HepG2 (cell line): ENCODE results near the gene IL27RA. TPM values are rescaled to one million over a fixed set of nuclear protein-coding genes. Genes with fewer than 3 reads are reported as not detected.

Experiments used
- AGO1 ChIP-seq: fragments of 200-400 bp; formaldehyde crosslinking; IDR thresholded peaks from 2 replicates; pipeline ENCODE4 v1.6.1; 2017; ENCODE audit warnings: mild to moderate bottlenecking, low read depth, low read length, moderate library complexity; ENCODE audit not compliant: poor library complexity, severe bottlenecking
- BORCS8-MEF2B ChIP-seq: sonication (generic); formaldehyde crosslinking; IDR thresholded peaks from 2 replicates; pipeline ENCODE4 v1.8.0; 2022; ENCODE audit warnings: mild to moderate bottlenecking, missing genetic modification reagents
- DMAP1 ChIP-seq: IDR thresholded peaks from 2 replicates; pipeline ENCODE4 v1.6.1; 2016
- FOXJ3 ChIP-seq: sonication (generic); formaldehyde crosslinking; IDR thresholded peaks from 2 replicates; pipeline ENCODE4 v1.4.0; 2020; ENCODE audit warnings: missing genetic modification reagents, mild to moderate bottlenecking, borderline replicate concordance
- ISL2 ChIP-seq: sonication (generic); formaldehyde crosslinking; IDR thresholded peaks from 2 replicates; pipeline ENCODE4 v1.5.0; 2020; ENCODE audit warnings: missing genetic modification reagents
- KDM1A ChIP-seq: IDR thresholded peaks from 2 replicates; pipeline ENCODE4 v1.6.1; 2016; ENCODE audit warnings: missing compliant biosample characterization
- MYPOP ChIP-seq: sonication (generic); formaldehyde crosslinking; IDR thresholded peaks from 2 replicates; pipeline ENCODE4 v1.8.1; 2023; ENCODE audit warnings: mild to moderate bottlenecking, moderate library complexity, missing genetic modification reagents
- SOX13 ChIP-seq, 3 experiments: fragments of 450-650 bp in 1 of 3; sonication (generic) in 1 of 3; formaldehyde crosslinking in 1 of 3; IDR thresholded peaks in 2 of 3; conservative IDR thresholded peaks in 1 of 3; 2 replicates each; pipeline versions ENCODE4 v1.5.0 to v1.6.1; 2016 to 2020; ENCODE audit warnings: antibody characterized with exemption in 1 of 3, mild to moderate bottlenecking in 1 of 3, missing compliant biosample characterization in 1 of 3, missing genetic modification reagents in 1 of 3, moderate library complexity in 1 of 3
- SPEN ChIP-seq: sonication (generic); formaldehyde crosslinking; IDR thresholded peaks from 2 replicates; pipeline ENCODE4 v1.5.1; 2020; ENCODE audit warnings: low read depth, mild to moderate bottlenecking, missing genetic modification reagents
- SRSF1 ChIP-seq: fragments of 200-400 bp; formaldehyde crosslinking; optimal IDR thresholded peaks from 2 replicates; pipeline ENCODE3; 2017; ENCODE audit warnings: mild to moderate bottlenecking, low read depth, low read length, moderate library complexity
- STAT5B ChIP-seq: sonication (generic); formaldehyde crosslinking; IDR thresholded peaks from 2 replicates; pipeline ENCODE4 v1.4.0; 2020; ENCODE audit warnings: missing genetic modification reagents
- TAF15 ChIP-seq: fragments of 200-400 bp; formaldehyde crosslinking; IDR thresholded peaks from one replicate; pipeline ENCODE4 v1.6.1; 2018; ENCODE audit warnings: mild to moderate bottlenecking, low read depth, low read length; ENCODE audit not compliant: poor library complexity, severe bottlenecking
- ZBTB1 ChIP-seq: sonication (generic); formaldehyde crosslinking; IDR thresholded peaks from 2 replicates; pipeline ENCODE4 v1.4.0; 2020; ENCODE audit warnings: missing genetic modification reagents, borderline replicate concordance
- ZC3H13 ChIP-seq: sonication (generic); formaldehyde crosslinking; IDR thresholded peaks from 2 replicates; pipeline ENCODE4 v1.8.1; 2023; ENCODE audit warnings: mild to moderate bottlenecking, missing genetic modification reagents, moderate library complexity
- ZNF235 ChIP-seq: sonication (generic); formaldehyde crosslinking; IDR thresholded peaks from 2 replicates; pipeline ENCODE4 v1.8.1; 2023; ENCODE audit warnings: mild to moderate bottlenecking, missing genetic modification reagents, borderline replicate concordance
- ZNF296 ChIP-seq: sonication (generic); formaldehyde crosslinking; conservative IDR thresholded peaks from 2 replicates; pipeline ENCODE4 v1.5.0; 2020; ENCODE audit warnings: mild to moderate bottlenecking, missing genetic modification reagents
- polyA plus RNA-seq, 8 experiments: library from polyadenylated mRNA; depleted of rRNA in 3 of 8; stranded (reverse) in 7 of 8; unstranded in 1 of 8; fragments of >200 nt; fragmentation: Illumina TruSeq in 4 of 8; extraction: Trizol in 4 of 8; gene quantifications; 2 replicates each; pipeline versions ENCODE4 v1.2.1 to v1.2.3, GENCODE V29; 2011 to 2016; ENCODE audit warnings: low read depth in 4 of 8, missing spikeins in 1 of 8, mixed read lengths in 1 of 8; ENCODE audit not compliant: insufficient read depth in 1 of 8
- total RNA-seq, 5 experiments: library from RNA; depleted of rRNA; stranded (reverse); fragments of >200 nt; fragmentation: Illumina TruSeq; extraction: Trizol; gene quantifications; 2 replicates each; pipeline ENCODE4 v1.2.3, GENCODE V29; 2016; ENCODE audit warnings: low read depth in 1 of 5
- TF ChIP-seq, protein P1 (sequence below): sonication (generic); formaldehyde crosslinking; IDR thresholded peaks from 2 replicates; pipeline ENCODE4 v1.5.0; 2020; ENCODE audit warnings: missing genetic modification reagents, mild to moderate bottlenecking, borderline replicate concordance
- TF ChIP-seq, protein P2 (sequence below): IDR thresholded peaks from 2 replicates; pipeline ENCODE4 v1.4.0; 2020; ENCODE audit warnings: mild to moderate bottlenecking, missing genetic modification reagents
- TF ChIP-seq, protein P3 (sequence below): IDR thresholded peaks from 2 replicates; pipeline ENCODE4 v1.6.1; 2016; ENCODE audit warnings: low read depth, borderline replicate concordance
- TF ChIP-seq, protein P4 (sequence below): sonication (generic); formaldehyde crosslinking; IDR thresholded peaks from 2 replicates; pipeline ENCODE4 v1.4.0; 2020; ENCODE audit warnings: missing genetic modification reagents, low read depth, mild to moderate bottlenecking, borderline replicate concordance

Gene IL27RA
- total and polyA plus RNA-seq, 2 of the 13 experiments (the other 11 are each of a cell fraction or from before 2014, with no cell fraction given): 3.5 to 8.1 TPM

DNA sequence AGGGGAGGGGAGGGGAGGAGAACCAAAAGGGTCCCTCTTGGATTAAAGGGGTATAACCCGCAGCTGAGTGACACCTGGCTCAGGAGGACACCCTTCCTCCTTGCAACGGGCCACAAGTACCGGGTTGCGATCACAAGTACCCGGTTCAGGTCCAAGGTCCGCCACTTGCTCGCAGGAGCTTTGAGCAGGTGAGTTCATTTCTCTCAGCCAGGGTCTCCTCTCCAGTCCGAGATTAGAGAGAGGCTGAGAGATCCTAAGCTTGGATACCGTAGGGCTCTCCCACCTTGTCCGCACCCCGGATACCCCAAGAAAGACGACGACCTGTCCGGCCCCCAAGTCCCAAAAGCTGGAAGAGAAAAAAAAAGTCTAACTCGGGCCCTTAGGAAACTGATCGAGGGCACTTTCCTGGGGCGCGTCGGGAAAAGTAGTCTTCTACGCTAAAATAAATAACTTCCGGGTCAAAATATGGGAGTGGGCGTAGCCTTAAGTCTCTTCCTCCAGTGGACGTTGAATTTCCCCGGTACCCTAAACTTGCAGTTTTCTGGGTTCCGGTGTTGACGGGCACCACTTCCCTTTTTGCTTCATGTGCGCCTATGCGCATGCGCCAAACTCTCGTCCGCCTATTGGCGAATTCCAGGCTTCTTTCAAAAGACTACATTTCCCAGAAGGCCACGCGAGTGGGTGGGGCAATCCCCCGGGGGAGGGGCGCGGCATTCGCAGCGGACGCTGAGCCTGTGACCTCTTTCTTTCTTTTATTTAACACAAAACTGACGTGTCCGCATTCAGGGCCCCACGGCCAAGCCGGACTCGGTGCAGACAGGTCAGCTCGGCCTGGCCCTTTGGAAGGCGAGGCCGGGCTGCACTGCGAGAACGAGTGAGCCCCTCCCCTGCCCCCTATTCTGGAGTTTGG, 49.6 kb downstream of the IL27RA start (continued):
- TF ChIP-seq SOX13 (IDR thresholded peaks at IDR 0.05) (no peak), SOX13 (CRISPR knock-in tag; conservative IDR thresholded peaks at IDR 0.05 in 1 of 2, IDR thresholded peaks at IDR 0.05 in 1 of 2) (no peak), MYPOP (CRISPR knock-in tag) (peak; percentile 83; the same call in 1 of the 2 replicates), SPEN (CRISPR knock-in tag) (no peak; the same call in 1 of the 2 replicates), DMAP1 (CRISPR knock-in tag) (peak; percentile 48), KDM1A (CRISPR knock-in tag) (no peak), BORCS8-MEF2B (CRISPR knock-in tag) (no peak), ZC3H13 (CRISPR knock-in tag) (peak; percentile 83; the same call in 1 of the 2 replicates), TAF15 (no peak), SRSF1 (no peak), ZNF296 (CRISPR knock-in tag) (no peak), STAT5B (no peak), ISL2 (CRISPR knock-in tag) (0 out of 2 replicates have a peak, but pooled peaks have one; percentile 54), ZNF235 (no peak), AGO1 (peak; percentile 89), FOXJ3 (no peak), ZBTB1 (no peak)
- TF ChIP-seq, protein P1, sequence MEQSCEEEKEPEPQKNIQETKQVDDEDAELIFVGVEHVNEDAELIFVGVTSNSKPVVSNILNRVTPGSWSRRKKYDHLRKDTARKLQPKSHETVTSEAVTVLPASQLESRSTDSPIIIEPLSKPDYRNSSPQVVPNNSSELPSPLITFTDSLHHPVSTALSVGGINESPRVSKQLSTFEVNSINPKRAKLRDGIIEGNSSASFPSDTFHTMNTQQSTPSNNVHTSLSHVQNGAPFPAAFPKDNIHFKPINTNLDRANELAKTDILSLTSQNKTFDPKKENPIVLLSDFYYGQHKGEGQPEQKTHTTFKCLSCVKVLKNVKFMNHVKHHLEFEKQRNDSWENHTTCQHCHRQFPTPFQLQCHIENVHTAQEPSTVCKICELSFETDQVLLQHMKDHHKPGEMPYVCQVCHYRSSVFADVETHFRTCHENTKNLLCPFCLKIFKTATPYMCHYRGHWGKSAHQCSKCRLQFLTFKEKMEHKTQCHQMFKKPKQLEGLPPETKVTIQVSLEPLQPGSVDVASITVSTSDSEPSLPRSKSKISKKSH (CRISPR knock-in tag): no peak
- TF ChIP-seq, protein P2, sequence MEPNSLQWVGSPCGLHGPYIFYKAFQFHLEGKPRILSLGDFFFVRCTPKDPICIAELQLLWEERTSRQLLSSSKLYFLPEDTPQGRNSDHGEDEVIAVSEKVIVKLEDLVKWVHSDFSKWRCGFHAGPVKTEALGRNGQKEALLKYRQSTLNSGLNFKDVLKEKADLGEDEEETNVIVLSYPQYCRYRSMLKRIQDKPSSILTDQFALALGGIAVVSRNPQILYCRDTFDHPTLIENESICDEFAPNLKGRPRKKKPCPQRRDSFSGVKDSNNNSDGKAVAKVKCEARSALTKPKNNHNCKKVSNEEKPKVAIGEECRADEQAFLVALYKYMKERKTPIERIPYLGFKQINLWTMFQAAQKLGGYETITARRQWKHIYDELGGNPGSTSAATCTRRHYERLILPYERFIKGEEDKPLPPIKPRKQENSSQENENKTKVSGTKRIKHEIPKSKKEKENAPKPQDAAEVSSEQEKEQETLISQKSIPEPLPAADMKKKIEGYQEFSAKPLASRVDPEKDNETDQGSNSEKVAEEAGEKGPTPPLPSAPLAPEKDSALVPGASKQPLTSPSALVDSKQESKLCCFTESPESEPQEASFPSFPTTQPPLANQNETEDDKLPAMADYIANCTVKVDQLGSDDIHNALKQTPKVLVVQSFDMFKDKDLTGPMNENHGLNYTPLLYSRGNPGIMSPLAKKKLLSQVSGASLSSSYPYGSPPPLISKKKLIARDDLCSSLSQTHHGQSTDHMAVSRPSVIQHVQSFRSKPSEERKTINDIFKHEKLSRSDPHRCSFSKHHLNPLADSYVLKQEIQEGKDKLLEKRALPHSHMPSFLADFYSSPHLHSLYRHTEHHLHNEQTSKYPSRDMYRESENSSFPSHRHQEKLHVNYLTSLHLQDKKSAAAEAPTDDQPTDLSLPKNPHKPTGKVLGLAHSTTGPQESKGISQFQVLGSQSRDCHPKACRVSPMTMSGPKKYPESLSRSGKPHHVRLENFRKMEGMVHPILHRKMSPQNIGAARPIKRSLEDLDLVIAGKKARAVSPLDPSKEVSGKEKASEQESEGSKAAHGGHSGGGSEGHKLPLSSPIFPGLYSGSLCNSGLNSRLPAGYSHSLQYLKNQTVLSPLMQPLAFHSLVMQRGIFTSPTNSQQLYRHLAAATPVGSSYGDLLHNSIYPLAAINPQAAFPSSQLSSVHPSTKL (CRISPR knock-in tag): peak; percentile 13; the same call in 1 of the 2 replicates
- TF ChIP-seq, protein P3, sequence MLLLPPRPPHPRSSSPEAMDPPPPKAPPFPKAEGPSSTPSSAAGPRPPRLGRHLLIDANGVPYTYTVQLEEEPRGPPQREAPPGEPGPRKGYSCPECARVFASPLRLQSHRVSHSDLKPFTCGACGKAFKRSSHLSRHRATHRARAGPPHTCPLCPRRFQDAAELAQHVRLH (CRISPR knock-in tag): no peak
- TF ChIP-seq, protein P4, sequence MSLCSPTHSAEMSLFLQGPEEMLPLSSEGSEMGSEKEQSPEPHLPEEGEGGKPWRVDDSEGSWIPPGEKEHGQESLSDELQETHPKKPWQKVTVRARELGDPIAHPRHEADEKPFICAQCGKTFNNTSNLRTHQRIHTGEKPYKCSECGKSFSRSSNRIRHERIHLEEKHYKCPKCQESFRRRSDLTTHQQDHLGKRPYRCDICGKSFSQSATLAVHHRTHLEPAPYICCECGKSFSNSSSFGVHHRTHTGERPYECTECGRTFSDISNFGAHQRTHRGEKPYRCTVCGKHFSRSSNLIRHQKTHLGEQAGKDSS (CRISPR knock-in tag): 0 out of 2 replicates have a peak, but pooled peaks have one; percentile 18
